Diencephalon (tissue), 1 donor: ENCODE measurements around the gene STKLD1. TPM values are rescaled to one million over a fixed set of nuclear protein-coding genes. Genes with fewer than 3 reads are reported as not detected.

Source experiments
- small RNA-seq: library from RNA; depleted of rRNA; stranded (forward); fragments of <200 nt; gene quantifications from one replicate; pipeline ENCODE3, GENCODE V24; 2014
- total RNA-seq: library from RNA; depleted of rRNA; stranded (reverse); fragments of >200 nt; gene quantifications from one replicate; pipeline ENCODE4 v1.2.3, GENCODE V29; 2014

Gene STKLD1
- 3.0 TPM for total RNA-seq

DNA sequence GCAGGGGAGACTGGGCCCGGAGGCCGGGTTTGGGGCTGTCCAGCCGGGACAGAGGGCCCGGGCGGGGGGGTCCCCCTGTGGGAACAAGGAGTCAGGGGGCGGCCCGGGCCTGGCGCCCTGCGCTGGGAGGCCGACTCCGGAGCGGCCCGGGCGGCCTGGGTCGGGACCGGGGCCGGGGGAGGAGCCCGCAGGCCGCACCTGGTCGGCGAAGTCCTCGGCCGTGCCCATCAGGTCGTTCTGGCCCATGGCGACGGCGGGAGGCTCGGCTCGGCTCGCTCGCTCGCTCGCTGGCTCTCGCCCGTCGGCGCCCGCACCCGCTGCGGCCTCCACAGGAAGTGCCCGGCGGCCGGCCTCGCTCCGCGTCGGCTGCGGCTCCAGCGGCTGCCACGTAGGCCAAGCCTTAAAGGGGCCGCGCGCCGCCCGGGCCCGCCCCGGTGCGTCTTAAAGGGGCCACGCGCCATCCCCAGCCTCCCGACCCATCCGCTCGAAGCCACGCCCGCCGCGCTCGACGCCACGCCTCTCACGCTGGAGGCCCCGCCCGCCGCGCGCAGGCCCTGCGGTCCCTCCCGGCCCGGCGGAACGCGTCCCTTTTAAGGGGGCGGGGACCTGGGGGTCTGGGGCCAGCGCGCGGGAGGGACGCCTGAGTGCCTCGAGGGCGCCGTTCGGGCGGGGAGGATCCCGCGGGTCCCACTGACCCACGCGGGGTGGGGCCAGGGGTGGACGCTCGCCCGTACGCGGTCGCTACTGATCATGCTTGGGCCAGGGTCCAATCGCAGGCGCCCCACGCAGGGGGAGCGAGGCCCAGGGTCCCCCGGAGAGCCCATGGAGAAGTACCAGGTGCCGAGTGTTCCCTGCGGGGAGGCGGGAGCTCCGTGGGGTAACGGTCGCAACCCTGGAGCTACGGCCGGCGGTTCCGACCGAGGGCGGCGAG is at the start of gene STKLD1, which contains the start of gene SURF4:
Gene STKLD1 (plus strand): TSS at position 643 of the 931 bp plus-strand sequence. CDS start 108 bp downstream, at position 751.
Gene SURF4 (minus strand): TSS at position 337 of the 931 bp plus-strand sequence. CDS start 91 bp downstream, at position 246.

DNA sequence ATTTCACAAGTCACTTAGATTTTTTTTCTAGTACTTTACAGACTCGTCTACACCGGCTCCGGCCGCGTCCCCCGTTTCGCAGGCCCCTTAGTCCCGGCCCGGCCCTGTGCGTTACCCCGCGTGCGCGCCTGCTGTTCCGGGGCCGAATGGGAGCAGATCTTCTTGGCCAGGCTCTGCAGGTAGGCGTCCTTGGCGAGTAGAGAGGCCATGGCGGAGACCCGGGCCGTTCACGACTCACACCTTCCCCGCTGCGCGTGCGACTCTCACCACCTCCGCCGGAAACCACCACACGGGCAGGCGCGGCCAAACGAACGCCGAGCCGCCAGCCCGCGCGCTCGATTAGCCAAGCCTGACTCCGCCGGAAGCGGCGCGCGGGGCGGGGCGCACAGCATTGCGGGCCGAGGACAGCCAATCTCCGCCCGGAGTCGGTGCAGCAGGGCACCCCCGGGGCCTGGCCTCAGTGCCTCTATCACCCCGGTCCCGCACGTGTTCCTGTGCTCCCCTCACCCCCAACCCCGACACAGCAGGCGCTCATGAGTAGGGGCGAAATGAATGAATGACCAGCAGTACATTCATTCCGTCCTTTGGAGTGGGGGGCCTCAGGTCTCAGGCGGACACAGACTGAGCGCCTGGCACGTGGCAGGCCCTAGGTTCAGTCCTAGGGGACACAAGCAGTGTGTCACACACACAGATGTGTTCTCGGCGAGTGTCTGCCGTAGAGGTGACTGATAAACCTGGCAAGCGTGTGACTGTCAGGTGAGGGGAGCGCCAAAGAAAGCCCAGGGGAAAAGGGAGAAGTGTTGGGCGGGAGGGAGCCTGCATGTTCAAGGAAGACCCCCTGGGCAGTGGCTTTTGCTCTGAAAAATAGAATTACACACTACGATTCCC is 40.0 kb upstream of the STKLD1 start, which contains the start of gene SURF6:
Gene SURF6 (minus strand): TSS at position 265 of the 888 bp plus-strand sequence. CDS start 56 bp downstream, at position 209.

DNA sequence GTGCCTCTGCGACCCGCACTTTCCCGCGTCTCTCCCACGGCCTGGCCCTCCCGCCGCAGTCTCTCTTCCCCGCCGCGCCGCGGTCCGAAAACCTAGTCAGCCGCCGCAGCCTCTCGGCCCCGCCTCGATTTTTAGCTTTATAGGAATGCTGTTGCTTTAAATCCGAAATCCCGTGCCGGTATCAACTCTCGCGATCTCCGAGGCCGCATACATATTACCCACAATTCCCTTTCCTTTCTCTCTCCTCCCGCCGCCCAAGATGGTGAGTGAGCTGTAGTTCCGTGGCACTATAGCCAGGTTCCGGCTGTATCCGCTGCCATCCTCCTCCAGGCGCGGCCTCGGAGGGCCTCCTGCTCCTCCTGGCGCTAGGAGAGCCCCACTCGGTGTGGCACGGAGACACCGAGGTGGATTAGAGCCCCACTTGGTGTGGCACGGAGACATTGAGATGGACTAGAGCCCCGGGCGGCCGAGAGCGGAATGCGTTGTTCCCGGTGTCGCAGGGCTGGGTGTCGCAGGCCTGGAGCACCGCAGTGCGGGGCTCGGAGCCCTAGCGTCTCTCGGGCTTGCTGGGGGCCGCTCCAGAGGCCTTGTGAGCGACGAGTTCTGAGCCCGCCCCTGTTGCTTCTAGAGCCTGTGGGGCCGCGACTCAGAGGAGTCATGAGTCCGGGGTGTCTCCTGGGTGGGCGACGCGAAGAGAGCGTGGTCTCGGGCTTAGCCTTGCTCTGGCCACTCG is 28.0 kb upstream of the STKLD1 start, which contains the start of the genes MED22 and RPL7A:
Gene MED22 (minus strand): TSS at position 147 of the 733 bp plus-strand sequence. CDS start 1,469 bp downstream, outside the sequence.
Gene RPL7A (plus strand): TSS at position 234 of the 733 bp plus-strand sequence. CDS start 26 bp downstream, at position 260.

DNA sequence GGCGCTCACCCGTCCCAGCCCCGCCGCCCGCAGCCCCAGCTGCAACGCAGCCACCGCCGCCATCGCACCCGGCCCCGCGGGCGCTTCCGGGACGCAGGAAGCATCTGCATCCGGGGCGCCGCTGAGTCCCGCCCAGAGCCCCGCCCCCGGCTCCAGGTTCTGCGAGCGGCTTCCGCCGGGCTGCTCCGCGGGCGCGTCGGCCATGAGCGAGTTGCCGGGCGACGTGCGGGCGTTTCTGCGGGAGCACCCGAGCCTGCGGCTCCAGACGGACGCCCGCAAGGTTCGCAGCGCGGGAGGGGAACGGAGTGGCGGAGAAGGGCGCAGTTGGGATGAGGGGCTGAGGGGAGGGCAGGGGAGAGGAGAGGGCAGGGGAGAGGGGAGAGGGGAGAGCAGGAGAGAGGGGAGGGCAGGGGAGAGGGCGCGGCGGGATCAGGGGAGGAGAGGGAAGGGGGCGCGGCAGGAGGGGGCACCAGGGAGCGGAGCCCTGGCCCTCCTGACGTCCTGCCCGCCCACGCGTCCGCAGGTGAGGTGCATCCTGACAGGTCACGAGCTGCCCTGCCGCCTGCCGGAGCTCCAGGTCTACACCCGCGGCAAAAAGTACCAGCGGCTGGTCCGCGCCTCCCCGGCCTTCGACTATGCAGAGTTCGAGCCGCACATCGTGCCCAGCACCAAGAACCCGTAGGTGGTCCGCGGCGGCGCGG is 19.6 kb upstream of the STKLD1 start, which contains the start of the genes SURF1 and SURF2:
Gene SURF1 (minus strand): TSS at position 97 of the 701 bp plus-strand sequence. CDS start 34 bp downstream, at position 63.
Gene SURF2 (plus strand): TSS at position 160 of the 701 bp plus-strand sequence. CDS start 43 bp downstream, at position 203.

DNA sequence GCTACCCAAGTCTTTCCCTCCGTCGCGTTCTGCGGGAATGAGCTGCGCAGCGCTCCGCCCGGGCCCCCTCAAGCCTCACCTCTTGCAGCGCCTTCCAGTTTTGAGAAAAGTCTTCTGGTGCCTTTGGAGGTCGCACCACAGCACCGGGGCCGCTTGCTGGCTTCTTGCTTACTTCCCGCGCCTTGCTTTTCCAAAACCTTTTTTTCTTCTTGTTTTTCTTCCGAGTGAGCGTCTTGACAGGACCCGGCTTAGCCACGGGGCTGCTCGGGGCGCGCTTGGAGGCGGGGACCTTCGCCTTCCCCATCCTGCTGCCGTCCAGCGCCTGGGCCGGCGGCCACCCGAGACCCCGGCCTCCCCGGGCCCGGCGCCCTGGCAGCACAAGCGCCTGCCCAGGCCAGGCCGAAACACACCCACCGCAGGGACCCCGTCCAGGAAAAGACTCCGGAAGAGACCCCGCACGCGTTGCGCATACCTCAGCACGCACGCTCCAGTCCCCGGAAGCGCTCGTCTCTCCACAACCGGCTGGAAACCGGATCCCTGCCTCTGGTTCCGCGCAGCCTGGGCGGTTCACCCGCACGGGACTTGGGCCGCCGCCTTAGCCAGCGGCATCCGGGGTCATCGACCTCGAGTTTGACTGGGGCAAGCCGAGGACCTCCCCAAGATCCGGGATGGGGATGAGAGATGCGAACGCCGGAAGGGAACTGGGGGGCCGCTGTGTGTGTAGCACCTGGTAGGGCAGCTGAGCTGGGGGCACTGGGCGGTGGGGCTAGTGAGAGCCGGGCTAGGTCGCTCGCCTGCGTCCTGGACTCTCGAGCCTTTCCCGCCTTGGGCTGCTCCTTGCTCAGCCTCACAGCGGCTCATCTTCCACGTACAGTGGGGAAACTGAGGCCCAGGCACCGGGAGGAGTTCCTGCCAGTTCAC is 41.6 kb downstream of the STKLD1 start, which contains the start of gene REXO4:
Gene REXO4 (minus strand): TSS at position 470 of the 921 bp plus-strand sequence. CDS start 166 bp downstream, at position 304.

DNA sequence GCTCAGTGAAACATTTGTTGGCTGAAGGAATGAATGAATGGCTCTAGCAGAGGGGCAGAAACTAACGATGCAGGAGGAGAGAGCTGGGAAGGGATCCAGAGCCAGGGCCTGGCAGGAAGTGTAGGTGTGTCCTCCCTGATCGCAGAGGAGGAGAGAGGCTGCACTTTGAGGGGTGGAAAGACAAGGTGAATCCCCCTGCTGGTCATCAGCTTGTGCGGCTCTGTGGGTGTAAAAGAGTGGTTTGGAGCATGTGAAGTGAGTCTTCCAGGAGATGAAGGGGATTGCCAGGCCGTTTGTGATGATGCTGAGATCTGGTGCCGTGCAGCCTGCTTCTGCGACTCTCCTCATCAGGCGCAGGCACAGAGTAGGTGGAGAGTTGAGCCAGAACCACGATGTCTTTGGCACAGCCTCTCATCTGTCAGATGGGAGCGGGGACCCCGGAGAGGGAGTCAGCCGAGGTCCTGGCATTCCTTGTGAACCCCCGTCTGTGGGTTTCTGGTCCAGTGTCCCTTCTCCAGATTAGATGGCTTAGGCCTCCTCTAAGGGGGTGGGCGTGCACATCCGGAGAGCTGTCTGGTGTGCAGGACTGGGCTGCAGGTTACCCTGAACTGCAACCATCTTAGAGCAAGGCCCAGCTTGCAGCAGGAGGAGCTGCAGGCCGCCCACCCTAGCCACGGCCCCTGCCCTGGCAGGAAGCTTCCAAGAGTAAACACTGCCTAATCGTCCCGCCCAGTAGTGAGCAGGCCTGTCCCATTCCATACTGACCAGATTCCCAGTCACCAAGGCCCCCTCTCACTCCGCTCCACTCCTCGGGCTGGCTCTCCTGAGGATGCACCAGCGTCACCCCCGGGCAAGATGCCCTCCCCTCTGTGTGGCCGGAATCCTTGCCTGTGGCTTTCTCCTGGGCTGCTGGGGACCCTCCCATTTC is 45.7 kb downstream of the STKLD1 start, which contains the start of gene ADAMTS13:
Gene ADAMTS13 (plus strand): TSS at position 753 of the 928 bp plus-strand sequence. CDS start 77 bp downstream, at position 830.

Small RNAs within 50 kb of the gene (small RNA-seq; reads per million reads assigned to genes)
- gene RF00019 (not detected), gene SNORD24 (not detected), gene SNORD36A (not detected), gene SNORD36B (not detected), gene SNORD36C (not detected)

Other genes starting within 250 kb of the STKLD1 start
- 3.7 TPM for gene GBGT1, start 212.5 kb upstream of the STKLD1 start, total RNA-seq
- gene OBP2B, start 167.1 kb upstream of the STKLD1 start, total RNA-seq = not detected
- gene ABO, start 101.2 kb upstream of the STKLD1 start, total RNA-seq = under 0.01 TPM
- gene SURF6, start 40.2 kb upstream of the STKLD1 start, total RNA-seq = 18.2 TPM
- gene MED22, start 28.2 kb upstream of the STKLD1 start, total RNA-seq = 15.9 TPM
- gene RPL7A, start 28.1 kb upstream of the STKLD1 start, total RNA-seq = 914 TPM
- gene SURF1, start 19.9 kb upstream of the STKLD1 start, total RNA-seq = 17.8 TPM
- 19.6 TPM for gene SURF2, start 19.8 kb upstream of the STKLD1 start, total RNA-seq
- 91.3 TPM for gene SURF4, start 306 bp upstream of the STKLD1 start, total RNA-seq
- gene REXO4, start 41.6 kb downstream of the STKLD1 start, total RNA-seq = 13.6 TPM
- 3.5 TPM for gene ADAMTS13, start 46.0 kb downstream of the STKLD1 start, total RNA-seq
- 23.1 TPM for gene CACFD1, start 83.6 kb downstream of the STKLD1 start, total RNA-seq
- 22.8 TPM for gene SLC2A6, start 102.7 kb downstream of the STKLD1 start, total RNA-seq
- not detected for gene MYMK, start 148.6 kb downstream of the STKLD1 start, total RNA-seq
- gene ADAMTSL2, start 158.3 kb downstream of the STKLD1 start, total RNA-seq = 6.0 TPM
- 11.3 TPM for gene FAM163B, start 233.0 kb downstream of the STKLD1 start, total RNA-seq